Measurements from ENCODE around the gene EVI2A. TPM values are rescaled to one million over a fixed set of nuclear protein-coding genes. Genes with fewer than 3 reads are reported as not detected.
"Not testable (repeated sequence)": the region's sequence is repeated elsewhere in the genome, so short reads cannot be mapped to it uniquely, and the experiment has no call there.

The EVI2A gene
- polyA plus RNA-seq, 4 donors: 1.3 to 9.5 (median 6.0) TPM

DNA sequence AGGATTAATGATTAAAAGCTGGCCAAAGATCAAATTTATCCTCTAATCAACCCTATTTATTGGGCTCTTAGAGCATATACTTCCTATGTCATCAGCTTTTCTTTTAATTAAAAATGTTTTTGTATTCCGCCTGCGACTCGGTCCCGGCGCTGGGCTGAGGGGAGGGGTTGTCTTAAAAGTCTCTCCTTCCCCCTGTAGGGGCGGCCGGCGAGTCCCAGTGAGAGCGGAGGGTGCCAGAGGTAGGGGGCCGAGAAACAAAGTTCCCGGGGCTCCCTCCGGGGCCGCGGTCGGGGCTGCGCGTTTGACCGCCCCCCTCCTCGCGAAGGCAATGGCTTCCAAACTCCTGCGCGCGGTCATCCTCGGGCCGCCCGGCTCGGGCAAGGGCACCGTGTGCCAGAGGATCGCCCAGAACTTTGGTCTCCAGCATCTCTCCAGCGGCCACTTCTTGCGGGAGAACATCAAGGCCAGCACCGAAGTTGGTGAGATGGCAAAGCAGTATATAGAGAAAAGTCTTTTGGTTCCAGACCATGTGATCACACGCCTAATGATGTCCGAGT is 23.8 kb upstream of the EVI2A start:
- DNase-seq; H3K27ac ChIP-seq (ENCODE audit: low read depth in 1 of 3, low read length in 2 of 3); H3K4me1 ChIP-seq (ENCODE audit: control insufficient read depth in 3 of 3, insufficient read depth in 2 of 3, low read depth in 1 of 3, low read length in 2 of 3); H3K9me3 ChIP-seq (ENCODE audit: control insufficient read depth in 2 of 2, insufficient read depth in 1 of 2, low read depth in 1 of 2, low read length in 1 of 2); FAIRE-seq; H3K27me3 ChIP-seq (ENCODE audit: control insufficient read depth in 3 of 3, insufficient read depth in 3 of 3, low read length in 3 of 3); H3K4me3 ChIP-seq (ENCODE audit: low read depth in 1 of 3, low read length in 3 of 3): not testable (repeated sequence)
- peaks cover 0 to 25% (median 11%) of the 10 kb centered on the region in 3 donors for H3K36me3 ChIP-seq (ENCODE audit: control insufficient read depth in 3 of 3, insufficient read depth in 2 of 3, low read depth in 1 of 3, low read length in 3 of 3)
- WGBS, 3 donors: 92 to 98% (median 94%) methylated on average over 11 to 21 of the region's 34 CpGs

DNA sequence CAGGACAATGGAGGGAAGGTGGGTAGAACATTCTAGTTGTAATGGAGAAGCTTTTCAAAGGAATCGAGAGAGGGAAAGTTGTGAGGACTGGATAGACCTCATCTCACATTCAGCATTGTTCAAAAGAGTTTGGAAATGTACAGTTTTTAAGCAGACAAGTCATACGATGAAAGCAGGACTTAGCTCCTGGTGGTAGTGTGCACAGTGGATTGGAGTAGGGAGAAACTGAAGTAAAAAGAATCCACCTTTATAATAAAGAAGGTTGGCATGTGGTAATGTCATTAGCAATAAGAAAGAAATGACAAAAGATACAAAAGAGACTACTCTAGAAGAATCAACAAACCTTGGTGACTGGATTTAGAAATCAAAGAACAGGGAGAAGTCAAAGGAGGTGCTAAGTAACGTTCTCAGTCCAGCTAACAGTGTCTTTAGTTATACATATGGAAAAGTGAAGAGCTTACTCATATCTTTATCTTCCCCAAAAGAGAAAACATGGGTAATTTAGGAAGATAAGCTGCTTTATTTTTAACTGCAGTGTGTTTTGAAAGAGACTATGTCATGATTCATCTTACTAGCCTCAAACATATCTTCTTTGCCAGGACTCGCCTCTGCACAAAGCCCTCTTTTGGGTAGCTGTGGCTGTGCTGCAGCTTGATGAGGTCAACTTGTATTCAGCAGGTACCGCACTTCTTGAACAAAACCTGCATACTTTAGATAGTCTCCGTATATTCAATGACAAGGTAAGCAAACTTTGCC is 18.7 kb upstream of the EVI2A start:
- Histone ChIP-seq H3K9me3 (ENCODE audit: control insufficient read depth in 2 of 2, insufficient read depth in 1 of 2, low read depth in 1 of 2, low read length in 1 of 2) (no peaks in the 10 kb centered on the region), H3K27ac (ENCODE audit: low read depth in 1 of 3, low read length in 2 of 3) (no peak overlapping the region), H3K27me3 (ENCODE audit: control insufficient read depth in 3 of 3, insufficient read depth in 3 of 3, low read length in 3 of 3) (no peaks in the 10 kb centered on the region), H3K4me3 (ENCODE audit: low read depth in 1 of 3, low read length in 3 of 3) (no peak overlapping the region), H3K36me3 (ENCODE audit: control insufficient read depth in 3 of 3, insufficient read depth in 2 of 3, low read depth in 1 of 3, low read length in 3 of 3) (peaks cover 0 to 30% (median 8%) of the 10 kb centered on the region in 3 donors), H3K4me1 (ENCODE audit: control insufficient read depth in 3 of 3, insufficient read depth in 2 of 3, low read depth in 1 of 3, low read length in 2 of 3) (no peaks in the 10 kb centered on the region)
- FAIRE-seq: no peak
- WGBS, 3 donors: 92 to 94% (median 93%) methylated on average over 6 of the region's 6 CpGs
- no peak for DNase-seq

DNA sequence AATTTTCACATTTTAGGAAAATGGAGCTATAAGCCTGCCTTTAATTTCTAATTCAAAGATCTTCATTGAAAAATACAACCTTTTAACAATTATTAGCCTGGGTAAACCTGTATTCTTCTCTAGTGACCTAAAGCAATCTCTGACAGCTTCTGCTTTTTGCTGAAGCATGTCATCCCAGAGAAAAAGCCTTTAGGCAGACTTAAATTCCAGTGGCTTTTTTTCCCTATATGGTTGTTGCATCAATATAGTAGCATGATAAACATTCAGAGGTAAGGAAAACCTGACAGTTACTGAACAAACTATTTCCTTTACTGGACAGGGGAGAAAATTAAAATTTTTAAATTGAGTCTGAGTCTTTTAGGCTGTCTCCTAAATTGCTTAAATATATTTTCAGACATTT is 7.8 kb upstream of the EVI2A start:
- Histone ChIP-seq H3K4me3 (ENCODE audit: low read depth in 1 of 3, low read length in 3 of 3) (no peak overlapping the region), H3K27ac (ENCODE audit: low read depth in 1 of 3, low read length in 2 of 3) (no peak overlapping the region), H3K27me3 (ENCODE audit: control insufficient read depth in 3 of 3, insufficient read depth in 3 of 3, low read length in 3 of 3) (no peaks in the 10 kb centered on the region), H3K36me3 (ENCODE audit: control insufficient read depth in 3 of 3, insufficient read depth in 2 of 3, low read depth in 1 of 3, low read length in 3 of 3) (peaks cover 4 to 19% (median 8%) of the 10 kb centered on the region in 3 donors), H3K9me3 (ENCODE audit: control insufficient read depth in 2 of 2, insufficient read depth in 1 of 2, low read depth in 1 of 2, low read length in 1 of 2) (no peaks in the 10 kb centered on the region), H3K4me1 (ENCODE audit: control insufficient read depth in 3 of 3, insufficient read depth in 2 of 3, low read depth in 1 of 3, low read length in 2 of 3) (no peaks in the 10 kb centered on the region)
- FAIRE-seq (no peak), DNase-seq (no peak)

DNA sequence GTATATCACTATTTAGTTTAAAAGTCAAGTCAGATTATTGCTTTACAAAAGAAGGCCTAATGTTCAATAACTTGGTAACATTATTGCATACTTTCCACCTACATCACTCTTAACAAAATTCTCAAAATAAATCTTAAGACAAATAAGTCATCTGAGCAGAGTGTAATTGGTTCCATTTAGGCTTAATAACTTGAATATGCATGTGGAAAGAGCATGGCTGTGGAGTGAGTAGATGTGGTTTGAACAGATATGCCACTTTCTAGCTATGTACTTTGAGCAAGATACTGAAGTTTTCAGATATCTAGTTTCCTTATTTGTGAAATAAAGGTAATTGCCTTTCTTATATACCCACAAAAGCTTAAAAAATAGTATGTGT is 6.7 kb upstream of the EVI2A start:
- FAIRE-seq: no peak
- DNase-seq: no peak
- H3K36me3 ChIP-seq (ENCODE audit: control insufficient read depth in 3 of 3, insufficient read depth in 2 of 3, low read depth in 1 of 3, low read length in 3 of 3): peaks cover 5 to 17% (median 8%) of the 10 kb centered on the region in 3 donors
- no peak overlapping the region for H3K27ac ChIP-seq (ENCODE audit: low read depth in 1 of 3, low read length in 2 of 3)
- H3K9me3 ChIP-seq (ENCODE audit: control insufficient read depth in 2 of 2, insufficient read depth in 1 of 2, low read depth in 1 of 2, low read length in 1 of 2): no peaks in the 10 kb centered on the region
- no peaks in the 10 kb centered on the region for H3K4me1 ChIP-seq (ENCODE audit: control insufficient read depth in 3 of 3, insufficient read depth in 2 of 3, low read depth in 1 of 3, low read length in 2 of 3)
- no peaks in the 10 kb centered on the region for H3K27me3 ChIP-seq (ENCODE audit: control insufficient read depth in 3 of 3, insufficient read depth in 3 of 3, low read length in 3 of 3)
- H3K4me3 ChIP-seq (ENCODE audit: low read depth in 1 of 3, low read length in 3 of 3): no peak overlapping the region

DNA sequence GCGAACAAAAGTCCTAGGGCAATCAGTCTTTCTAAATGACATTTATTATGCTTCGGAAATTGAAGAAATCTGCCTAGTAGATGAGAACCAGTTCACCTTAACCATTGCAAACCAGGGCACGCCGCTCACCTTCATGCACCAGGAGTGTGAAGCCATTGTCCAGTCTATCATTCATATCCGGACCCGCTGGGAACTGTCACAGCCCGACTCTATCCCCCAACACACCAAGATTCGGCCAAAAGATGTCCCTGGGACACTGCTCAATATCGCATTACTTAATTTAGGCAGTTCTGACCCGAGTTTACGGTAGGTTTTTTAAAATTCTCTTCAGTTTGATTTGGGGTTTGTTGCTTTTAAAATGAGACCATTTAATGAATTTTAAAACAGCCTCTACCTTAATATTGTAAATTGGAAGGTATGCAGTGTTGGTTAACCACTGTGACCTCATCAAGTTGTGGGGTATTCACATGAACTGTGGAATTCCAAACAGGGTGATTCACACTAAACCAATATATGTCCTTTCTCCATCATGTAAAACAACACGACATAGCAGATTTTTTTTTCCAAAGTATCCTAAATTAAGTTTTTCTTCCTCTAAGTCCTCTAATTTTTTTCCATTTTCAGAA is 6.2 kb upstream of the EVI2A start:
- no peak for FAIRE-seq
- Histone ChIP-seq H3K4me1 (ENCODE audit: control insufficient read depth in 3 of 3, insufficient read depth in 2 of 3, low read depth in 1 of 3, low read length in 2 of 3) (no peaks in the 10 kb centered on the region), H3K9me3 (ENCODE audit: control insufficient read depth in 2 of 2, insufficient read depth in 1 of 2, low read depth in 1 of 2, low read length in 1 of 2) (no peaks in the 10 kb centered on the region), H3K27me3 (ENCODE audit: control insufficient read depth in 3 of 3, insufficient read depth in 3 of 3, low read length in 3 of 3) (no peaks in the 10 kb centered on the region), H3K27ac (ENCODE audit: low read depth in 1 of 3, low read length in 2 of 3) (no peak overlapping the region), H3K4me3 (ENCODE audit: low read depth in 1 of 3, low read length in 3 of 3) (no peak overlapping the region), H3K36me3 (ENCODE audit: control insufficient read depth in 3 of 3, insufficient read depth in 2 of 3, low read depth in 1 of 3, low read length in 3 of 3) (peaks cover 5 to 20% (median 8%) of the 10 kb centered on the region in 3 donors)
- 97% methylated on average over 12 of the region's 12 CpGs for WGBS, 3 donors
- no peak for DNase-seq

DNA sequence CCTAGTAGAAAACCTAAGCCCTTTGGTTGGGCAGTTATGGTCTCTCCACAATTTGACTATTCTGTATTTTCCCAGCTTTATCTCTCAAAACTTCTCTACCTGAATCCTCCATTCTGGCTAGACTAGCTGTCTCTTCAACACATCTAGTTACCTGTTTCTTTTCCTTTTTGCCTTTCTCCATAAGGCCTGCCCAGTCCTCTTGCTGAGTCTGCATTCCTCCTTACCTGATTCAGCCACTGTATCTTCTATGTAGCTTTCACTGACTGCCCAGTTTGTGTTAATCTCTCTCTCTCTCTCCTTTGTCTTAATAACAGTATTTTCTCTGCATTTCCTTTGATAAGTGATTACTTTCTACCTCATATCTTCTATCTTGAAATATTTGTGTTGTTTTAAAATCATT is 2.1 kb upstream of the EVI2A start:
- FAIRE-seq: no peak
- no peaks in the 10 kb centered on the region for H3K4me1 ChIP-seq (ENCODE audit: control insufficient read depth in 3 of 3, insufficient read depth in 2 of 3, low read depth in 1 of 3, low read length in 2 of 3)

DNA sequence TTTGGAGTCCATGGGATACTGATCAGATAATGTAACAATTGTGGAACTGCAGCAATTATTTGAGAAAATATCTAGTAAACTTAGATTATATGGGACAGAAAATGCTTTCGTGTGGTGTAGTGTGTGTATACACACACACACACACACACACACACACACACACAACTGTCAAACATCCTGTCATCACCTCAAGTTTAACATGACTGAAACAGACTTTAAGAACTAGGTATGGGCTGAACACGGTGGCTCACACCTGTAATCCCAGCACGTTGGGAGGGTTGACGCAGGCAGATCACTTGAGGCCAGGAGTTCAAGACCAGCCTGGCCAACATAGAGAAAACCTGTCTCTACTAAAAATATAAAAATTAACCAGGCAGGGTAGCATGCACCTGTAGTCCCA is 544 bp upstream of the EVI2A start:
- Histone ChIP-seq H3K27ac (ENCODE audit: low read depth in 1 of 3, low read length in 2 of 3) (peak overlapping the region in 1 of 3 donors; percentile 44), H3K27me3 (ENCODE audit: control insufficient read depth in 3 of 3, insufficient read depth in 3 of 3, low read length in 3 of 3) (no peaks in the 10 kb centered on the region), H3K4me3 (ENCODE audit: low read depth in 1 of 3, low read length in 3 of 3) (no peak overlapping the region), H3K9me3 (ENCODE audit: control insufficient read depth in 2 of 2, insufficient read depth in 1 of 2, low read depth in 1 of 2, low read length in 1 of 2) (no peaks in the 10 kb centered on the region), H3K36me3 (ENCODE audit: control insufficient read depth in 3 of 3, insufficient read depth in 2 of 3, low read depth in 1 of 3, low read length in 3 of 3) (peaks cover 1 to 17% (median 3%) of the 10 kb centered on the region in 3 donors), H3K4me1 (ENCODE audit: control insufficient read depth in 3 of 3, insufficient read depth in 2 of 3, low read depth in 1 of 3, low read length in 2 of 3) (no peaks in the 10 kb centered on the region)
- no peak for FAIRE-seq
- DNase-seq: peak in 1 of 2 donors; percentile 21
- 75 to 92% (median 81%) methylated on average over 4 of the region's 4 CpGs for WGBS, 3 donors

More for the DNA sequence above, 2.1 kb upstream of the EVI2A start:
- Histone ChIP-seq H3K27me3 (ENCODE audit: control insufficient read depth in 3 of 3, insufficient read depth in 3 of 3, low read length in 3 of 3) (no peaks in the 10 kb centered on the region), H3K36me3 (ENCODE audit: control insufficient read depth in 3 of 3, insufficient read depth in 2 of 3, low read depth in 1 of 3, low read length in 3 of 3) (peaks cover 5 to 20% (median 8%) of the 10 kb centered on the region in 3 donors), H3K4me3 (ENCODE audit: low read depth in 1 of 3, low read length in 3 of 3) (no peak overlapping the region), H3K9me3 (ENCODE audit: control insufficient read depth in 2 of 2, insufficient read depth in 1 of 2, low read depth in 1 of 2, low read length in 1 of 2) (no peaks in the 10 kb centered on the region), H3K27ac (ENCODE audit: low read depth in 1 of 3, low read length in 2 of 3) (no peak overlapping the region)
- no peak for DNase-seq

DNA sequence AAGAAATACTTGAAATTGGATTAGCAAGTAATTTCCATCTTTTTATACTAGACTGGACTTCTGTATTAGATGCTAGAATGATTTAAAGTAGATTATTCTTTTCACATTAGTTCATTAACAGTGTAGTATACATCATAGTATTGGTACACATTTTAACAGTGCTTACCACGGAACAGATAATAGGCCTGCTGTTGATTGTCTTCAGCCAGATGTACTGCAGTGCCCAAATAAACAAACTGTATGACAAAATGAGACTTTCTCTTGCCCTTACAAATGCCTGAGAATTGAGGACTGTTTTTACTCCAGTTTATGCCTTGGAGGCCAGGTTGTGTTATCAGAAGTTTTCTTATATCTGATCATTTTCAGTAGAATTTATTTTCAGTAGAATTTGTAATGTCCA is 631 bp downstream of the EVI2A start:
- no peaks in the 10 kb centered on the region for H3K9me3 ChIP-seq (ENCODE audit: control insufficient read depth in 2 of 2, insufficient read depth in 1 of 2, low read depth in 1 of 2, low read length in 1 of 2)
- no peaks in the 10 kb centered on the region for H3K27me3 ChIP-seq (ENCODE audit: control insufficient read depth in 3 of 3, insufficient read depth in 3 of 3, low read length in 3 of 3)
- WGBS, 3 donors: 48 to 89% (median 50%) methylated on average over 1 of the region's 1 CpG
- no peak for DNase-seq
- H3K4me1 ChIP-seq (ENCODE audit: control insufficient read depth in 3 of 3, insufficient read depth in 2 of 3, low read depth in 1 of 3, low read length in 2 of 3): no peaks in the 10 kb centered on the region
- FAIRE-seq: no peak
- H3K4me3 ChIP-seq (ENCODE audit: low read depth in 1 of 3, low read length in 3 of 3): peak overlapping the region in 2 of 3 donors; percentile 23 to 27
- peaks cover under 1 to 9% (median 1%) of the 10 kb centered on the region in 3 donors for H3K36me3 ChIP-seq (ENCODE audit: control insufficient read depth in 3 of 3, insufficient read depth in 2 of 3, low read depth in 1 of 3, low read length in 3 of 3)
- H3K27ac ChIP-seq (ENCODE audit: low read depth in 1 of 3, low read length in 2 of 3): peak overlapping the region in 2 of 3 donors; percentile 23 to 87

All from small intestine (tissue), 7 donors.